ENCODE measurements around the gene NLRP3. TPM values are rescaled to one million over a fixed set of nuclear protein-coding genes. Genes with fewer than 3 reads are reported as not detected.
"Not testable (repeated sequence)": the region's sequence is repeated elsewhere in the genome, so short reads cannot be mapped to it uniquely, and the experiment has no call there.

Gene NLRP3
- total RNA-seq = under 1 TPM; 0.33 to 0.44 TPM

DNA sequence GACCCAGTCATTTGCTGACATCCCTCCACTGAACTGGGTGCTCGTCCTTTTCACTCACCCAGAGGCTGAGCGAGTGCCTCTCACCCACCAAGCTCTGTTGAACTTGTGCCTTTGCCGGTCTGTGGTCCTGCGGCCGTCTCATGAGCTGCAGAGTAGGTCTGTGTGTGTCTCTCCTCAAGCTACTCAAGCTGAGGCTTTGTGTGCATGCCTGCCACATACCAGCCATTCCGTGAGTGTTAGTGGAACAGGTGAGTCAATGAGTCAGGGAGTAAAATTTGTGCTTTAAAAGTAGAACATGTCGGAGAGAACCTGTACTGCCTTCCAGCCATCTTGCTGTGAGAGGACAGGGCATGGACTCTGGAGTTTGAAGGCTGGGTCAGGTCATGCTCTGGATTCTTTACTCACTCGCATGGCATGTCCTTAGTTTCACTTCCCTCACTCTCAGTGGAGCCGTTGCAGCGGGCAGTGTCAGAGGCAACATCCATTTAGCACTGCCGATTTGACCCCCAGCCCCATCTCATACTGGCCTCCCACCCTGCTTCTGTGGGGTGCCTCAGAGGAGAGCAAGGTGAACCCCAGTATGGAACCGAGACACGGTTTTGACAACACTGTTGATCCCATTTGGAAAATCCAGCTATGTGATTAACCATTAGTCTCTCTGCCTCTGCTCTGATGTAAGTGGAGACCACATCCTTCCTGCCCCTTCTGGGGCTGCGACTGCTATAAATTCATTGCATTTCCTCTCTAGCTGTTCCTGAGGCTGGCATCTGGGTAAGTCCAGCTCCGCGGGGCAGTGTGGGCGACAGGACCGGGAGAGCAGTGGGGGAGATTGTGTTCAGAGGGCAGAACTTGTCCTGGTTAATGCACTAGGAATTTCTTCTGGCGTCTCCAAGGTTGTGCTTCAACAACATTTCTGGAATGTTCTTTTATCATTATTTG, at the start of gene NLRP3:
Gene NLRP3 (plus strand): TSS at position 751 of the 939 bp plus-strand sequence. CDS start 2,628 bp downstream, outside the sequence.
- CTCF ChIA-PET = interaction anchor here (3.8 kb wide), 1 partner anchor 25 kb away, joined by 18 read pairs; no protein-coding TSS in a partner anchor
- Mint-ChIP-seq H3K27me3 (peaks cover 56% of the 10 kb centered on the region), H3K9me3 (ENCODE audit: low read depth) (no peaks in the 10 kb centered on the region), H3K27ac (no peak within 1 kb of the TSS), H3K36me3 (no peaks in the 10 kb centered on the region), H3K4me1 (peaks cover 26% of the 10 kb centered on the region), H3K4me3 (peak within 1 kb of the TSS; percentile 35)
- ATAC-seq = peak; percentile 81
- peak; percentile 64 for DNase-seq

DNA sequence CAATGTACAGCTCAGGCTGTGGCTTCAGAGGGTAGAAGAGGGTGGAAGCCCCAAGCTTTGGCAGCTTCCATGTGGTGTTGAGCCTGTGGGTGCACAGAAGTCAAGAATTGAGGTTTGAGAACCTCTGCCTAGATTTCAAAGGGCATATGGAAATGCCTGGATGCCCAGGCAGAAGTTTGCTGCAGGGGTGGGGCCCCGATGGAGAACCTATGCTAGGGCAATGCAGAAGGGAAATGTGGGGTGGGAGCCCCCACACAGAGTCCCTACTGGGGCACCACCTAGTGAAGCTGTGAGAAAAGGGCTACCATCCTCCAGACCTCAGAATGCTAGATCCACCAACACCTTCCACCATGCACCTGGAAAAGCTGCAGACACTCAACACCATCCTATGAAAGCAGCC, 49.6 kb upstream of the NLRP3 start:
- DNase-seq; ATAC-seq; H3K36me3 Mint-ChIP-seq; H3K27ac Mint-ChIP-seq; H3K4me3 Mint-ChIP-seq; H3K4me1 Mint-ChIP-seq; H3K9me3 Mint-ChIP-seq (ENCODE audit: low read depth); CTCF ChIA-PET: not testable (repeated sequence)
- H3K27me3 Mint-ChIP-seq = peaks cover 15% of the 10 kb centered on the region

DNA sequence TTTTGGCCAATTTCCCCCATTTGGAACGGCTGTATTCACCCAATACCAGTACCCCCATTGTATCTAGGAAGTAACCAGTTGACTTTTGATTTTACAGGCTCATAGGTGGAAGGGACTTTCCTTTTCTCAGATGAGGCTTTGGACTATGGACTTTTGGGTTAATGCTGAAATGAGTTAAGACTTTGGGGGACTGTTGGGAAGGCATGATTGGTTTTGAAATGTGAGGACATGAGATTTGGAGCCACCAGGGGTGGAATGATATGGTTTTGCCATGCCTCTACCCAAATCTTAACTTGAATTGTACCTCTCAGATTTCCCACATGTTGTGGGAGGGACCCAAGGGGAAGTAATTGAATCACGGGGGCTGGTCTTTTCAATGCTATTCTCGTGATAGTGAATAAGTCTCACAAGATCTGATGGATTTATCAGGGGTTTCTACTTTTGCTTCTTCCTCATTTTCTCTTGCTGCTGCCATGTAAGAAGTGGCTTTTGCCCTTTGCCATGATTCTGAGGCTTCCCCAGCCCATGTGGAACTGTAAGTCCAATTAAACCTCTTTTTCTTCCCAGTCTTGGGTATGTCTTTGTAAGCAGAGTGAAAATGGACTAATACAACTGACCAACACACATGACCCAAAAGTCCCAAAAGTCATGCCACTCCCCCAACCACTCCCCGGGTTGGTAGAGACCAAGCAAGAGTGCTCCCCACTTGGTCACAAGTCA, 48.9 kb upstream of the NLRP3 start:
- CTCF ChIA-PET = no interaction called here
- no peak overlapping the region for H3K4me3 Mint-ChIP-seq
- H3K27ac Mint-ChIP-seq = no peak overlapping the region
- H3K4me1 Mint-ChIP-seq = peaks cover 2% of the 10 kb centered on the region
- DNase-seq (no peak), ATAC-seq (no peak)
- no peaks in the 10 kb centered on the region for H3K36me3 Mint-ChIP-seq
- peaks cover 5% of the 10 kb centered on the region for H3K9me3 Mint-ChIP-seq (ENCODE audit: low read depth)
- H3K27me3 Mint-ChIP-seq = peaks cover 13% of the 10 kb centered on the region

DNA sequence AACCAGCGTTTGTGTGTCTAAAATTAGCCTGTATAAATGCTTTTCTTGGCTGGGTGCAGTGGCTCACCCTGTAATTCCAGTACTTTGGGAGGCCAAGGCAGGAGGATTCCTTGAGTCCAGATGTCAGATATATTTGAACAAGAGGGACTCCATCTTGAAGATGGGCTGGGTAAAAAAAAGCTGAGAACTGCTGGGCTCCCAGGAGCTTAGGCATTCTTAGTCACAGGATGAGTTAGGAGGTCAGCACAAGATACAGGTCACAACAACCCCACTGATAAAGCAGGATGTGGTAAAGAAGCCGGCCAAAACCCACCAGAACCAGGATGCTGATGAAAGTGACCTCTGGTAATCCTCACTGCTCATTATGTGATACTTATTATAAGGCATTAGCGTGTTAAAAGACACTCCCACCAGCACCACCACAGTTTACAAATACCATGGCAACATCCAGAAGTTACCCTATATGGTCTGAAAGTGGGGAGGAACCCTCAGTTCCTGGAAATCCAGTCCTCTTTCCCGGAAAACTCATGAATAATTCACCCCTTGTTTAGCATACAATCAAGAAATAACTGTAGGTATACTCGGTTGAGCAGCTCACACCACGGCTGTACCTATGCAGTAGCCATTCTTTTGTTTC, 48.1 kb upstream of the NLRP3 start:
- Mint-ChIP-seq H3K9me3 (ENCODE audit: low read depth) (peaks cover 5% of the 10 kb centered on the region), H3K27ac (no peak overlapping the region), H3K27me3 (peaks cover 13% of the 10 kb centered on the region), H3K4me1 (peaks cover 4% of the 10 kb centered on the region), H3K36me3 (no peaks in the 10 kb centered on the region), H3K4me3 (no peak overlapping the region)
- no peak for DNase-seq
- no peak for ATAC-seq
- CTCF ChIA-PET = no interaction called here

DNA sequence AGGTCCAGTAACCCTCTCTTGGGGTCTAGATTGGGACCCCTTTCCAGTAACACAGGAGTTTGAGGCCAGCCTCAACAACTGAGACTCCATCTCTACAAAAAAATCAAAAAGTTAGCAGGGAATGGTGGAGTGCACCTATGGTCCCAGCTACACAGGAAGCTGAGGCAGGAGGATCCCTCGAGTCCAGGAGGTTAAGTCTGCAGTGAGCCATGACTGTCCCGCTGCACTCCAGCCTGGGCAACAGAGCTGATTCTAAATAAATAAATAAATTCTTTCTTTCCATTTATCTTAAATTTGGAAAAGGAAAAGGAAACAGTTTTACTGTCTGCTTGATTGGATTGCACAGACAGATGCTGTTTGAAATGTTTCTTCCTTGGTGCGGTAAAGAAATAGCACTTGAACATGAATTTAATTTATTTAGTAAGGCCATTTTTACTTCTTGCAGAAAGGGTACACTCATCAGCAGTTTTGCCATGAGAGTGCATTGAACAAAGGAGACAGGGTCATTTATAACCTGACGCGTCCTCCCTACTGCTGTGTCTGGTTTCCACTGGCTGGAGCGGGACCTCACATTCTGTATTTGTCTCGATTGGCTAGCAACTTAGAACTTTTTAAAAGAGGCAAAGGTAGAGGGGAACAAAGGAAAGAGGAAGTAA, 47.4 kb upstream of the NLRP3 start:
- DNase-seq (no peak), ATAC-seq (no peak)
- Mint-ChIP-seq H3K9me3 (ENCODE audit: low read depth) (peaks cover 5% of the 10 kb centered on the region), H3K4me1 (peaks cover 4% of the 10 kb centered on the region), H3K27ac (no peak overlapping the region), H3K4me3 (no peak overlapping the region), H3K27me3 (peaks cover 13% of the 10 kb centered on the region), H3K36me3 (no peaks in the 10 kb centered on the region)
- CTCF ChIA-PET = no interaction called here

DNA sequence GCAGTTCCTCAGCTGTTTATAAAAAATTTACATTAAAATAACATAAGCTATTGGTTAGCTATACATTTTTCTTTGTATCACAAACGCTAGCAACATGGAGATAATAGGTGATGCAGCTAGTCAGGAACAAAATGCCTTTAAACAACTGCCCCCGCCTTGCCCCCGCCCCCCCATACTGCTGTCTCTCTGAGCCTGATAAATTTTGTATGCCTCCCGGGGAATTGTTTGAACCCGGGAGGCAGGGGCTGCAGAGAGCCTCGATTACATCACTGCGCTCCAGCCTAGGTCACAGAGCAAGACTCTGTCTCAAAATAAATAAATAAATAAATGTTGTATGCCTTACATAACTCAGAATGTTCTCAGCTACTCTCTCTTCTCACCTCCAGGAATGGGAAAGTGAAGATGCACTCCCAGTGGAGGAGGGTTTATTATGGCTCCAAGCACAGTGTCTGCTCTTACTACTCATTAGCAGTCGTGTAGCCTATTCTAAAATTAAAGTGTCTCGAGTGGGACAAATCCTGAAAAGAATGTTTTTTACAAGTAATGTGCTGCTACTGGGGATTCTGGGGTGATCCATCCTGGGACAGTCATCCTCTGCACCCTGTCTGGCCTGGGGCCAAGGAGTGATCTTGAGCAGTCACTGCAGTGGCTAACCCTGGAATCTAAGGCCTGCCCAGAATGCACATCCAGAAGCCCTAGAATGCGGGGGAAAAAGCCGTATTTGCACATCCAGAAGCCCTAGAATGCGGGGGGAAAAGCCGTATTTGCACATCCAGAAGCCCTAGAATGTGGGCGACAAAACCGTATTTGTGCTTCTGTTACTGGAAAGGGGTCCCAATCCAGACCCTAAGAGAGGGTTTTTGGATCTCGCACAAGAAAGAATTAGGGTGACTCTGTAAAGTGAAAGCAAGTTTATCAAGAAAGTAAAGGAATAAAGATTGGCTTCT, 44.9 kb upstream of the NLRP3 start:
- peaks cover 7% of the 10 kb centered on the region for H3K4me1 Mint-ChIP-seq
- no peak overlapping the region for H3K27ac Mint-ChIP-seq
- CTCF ChIA-PET = interaction anchor here (1.5 kb wide), 1 partner anchor 19 kb away, joined by 6 read pairs; no protein-coding TSS in a partner anchor
- ATAC-seq (no peak), DNase-seq (no peak)
- peaks cover 23% of the 10 kb centered on the region for H3K27me3 Mint-ChIP-seq
- no peaks in the 10 kb centered on the region for H3K36me3 Mint-ChIP-seq
- no peaks in the 10 kb centered on the region for H3K9me3 Mint-ChIP-seq (ENCODE audit: low read depth)
- no peak overlapping the region for H3K4me3 Mint-ChIP-seq

DNA sequence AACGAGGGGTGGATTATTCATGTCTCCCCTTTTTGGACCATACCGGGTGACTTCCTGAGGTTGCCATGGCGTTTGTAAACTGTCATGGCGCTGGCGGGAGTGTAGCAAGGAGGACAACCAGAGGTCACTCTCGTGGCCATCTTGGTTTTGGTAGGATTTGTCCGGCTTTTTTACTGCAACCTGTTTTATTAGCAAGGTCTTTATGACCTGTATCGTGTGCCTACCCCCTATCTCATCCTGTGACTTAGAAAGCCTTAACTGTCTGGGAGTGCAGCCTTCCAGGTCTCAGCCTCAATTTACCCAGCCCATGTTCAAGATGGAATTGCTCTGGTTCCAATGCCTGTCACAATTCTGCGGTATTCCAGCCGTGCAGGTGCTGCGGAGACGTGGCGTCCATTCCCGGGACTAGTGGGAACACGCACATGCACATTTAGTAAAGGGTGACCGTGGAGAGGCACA, 44.1 kb upstream of the NLRP3 start:
- CTCF ChIA-PET = interaction anchor here (1.4 to 3.6 kb wide), 6 partner anchors 10 to 162 kb away, joined by 4 to 29 read pairs (median 9); no protein-coding TSS in a partner anchor
- H3K27ac Mint-ChIP-seq = no peak overlapping the region
- no peaks in the 10 kb centered on the region for H3K9me3 Mint-ChIP-seq (ENCODE audit: low read depth)
- DNase-seq (no peak), ATAC-seq (no peak)
- H3K4me1 Mint-ChIP-seq = peaks cover 7% of the 10 kb centered on the region
- H3K36me3 Mint-ChIP-seq = no peaks in the 10 kb centered on the region
- H3K4me3 Mint-ChIP-seq = no peak overlapping the region
- peaks cover 23% of the 10 kb centered on the region for H3K27me3 Mint-ChIP-seq

DNA sequence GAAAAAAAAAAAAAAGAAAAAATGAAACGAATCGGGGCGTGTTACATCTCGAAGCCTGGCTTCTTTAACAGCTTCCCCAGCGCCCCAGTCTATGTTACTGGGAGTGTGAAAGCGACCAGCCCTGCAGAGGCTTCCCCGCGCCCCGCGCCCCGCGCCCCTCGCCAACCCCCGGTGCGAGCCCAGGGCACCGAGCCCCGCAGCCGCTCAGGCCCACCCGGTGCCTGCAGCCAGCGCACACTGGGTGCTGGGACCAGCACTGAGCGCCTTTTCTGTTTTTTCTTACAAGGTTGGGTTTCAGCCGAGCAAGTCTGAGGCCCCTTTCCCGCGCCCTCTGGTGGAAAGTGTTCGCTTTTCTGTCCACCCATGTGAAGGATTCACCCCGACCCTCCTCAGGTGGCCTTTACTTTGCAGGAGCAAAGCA, 42.2 kb upstream of the NLRP3 start:
- H3K4me3 Mint-ChIP-seq = peak overlapping the region; percentile 22

DNA sequence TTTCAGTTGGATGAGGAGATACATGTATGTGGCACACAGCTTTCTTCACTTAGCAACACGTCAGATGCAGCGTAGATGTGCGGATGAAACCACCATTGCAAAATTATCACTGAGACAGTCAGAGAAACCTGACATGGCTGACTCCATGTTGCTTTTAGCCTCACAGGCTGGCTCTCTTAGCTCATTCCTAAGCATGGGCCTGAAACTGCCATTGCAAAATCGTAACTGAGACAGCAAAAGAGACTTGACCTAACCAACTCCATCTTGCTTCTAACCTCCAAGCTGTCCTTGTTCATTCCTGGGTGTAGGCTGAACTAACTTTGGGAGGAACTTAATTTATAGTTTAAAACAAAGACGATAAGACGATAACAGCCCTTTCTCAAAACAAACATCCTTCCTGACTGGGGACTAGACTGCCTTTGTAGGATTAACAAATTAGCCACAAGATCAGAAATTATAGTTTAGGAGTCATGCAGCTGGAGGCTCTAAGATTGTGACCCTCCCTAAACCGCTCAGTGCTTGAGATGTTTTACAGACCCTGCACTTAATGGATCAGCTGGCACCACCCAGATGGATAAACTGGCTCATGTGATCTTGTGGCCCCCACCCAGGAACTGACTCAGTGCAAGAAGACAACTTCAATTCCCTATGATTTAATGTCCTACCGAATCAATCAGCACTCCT, 41.2 kb upstream of the NLRP3 start:
- CTCF ChIA-PET = interaction anchor here (1.1 to 3.6 kb wide), 2 partner anchors 15 to 82 kb away, joined by 3 to 29 read pairs; no protein-coding TSS in a partner anchor
- H3K9me3 Mint-ChIP-seq (ENCODE audit: low read depth) = not testable (repeated sequence)

More for the DNA sequence above, 42.2 kb upstream of the NLRP3 start:
- CTCF ChIA-PET = interaction anchor here (1.4 to 3.6 kb wide), 12 partner anchors 8 to 165 kb away, joined by 3 to 29 read pairs (median 5); no protein-coding TSS in a partner anchor
- peak; percentile 78 for ATAC-seq
- peaks cover 5% of the 10 kb centered on the region for H3K4me1 Mint-ChIP-seq
- no peaks in the 10 kb centered on the region for H3K9me3 Mint-ChIP-seq (ENCODE audit: low read depth)
- peak; percentile 67 for DNase-seq
- no peak overlapping the region for H3K27ac Mint-ChIP-seq
- peaks cover 23% of the 10 kb centered on the region for H3K27me3 Mint-ChIP-seq
- no peaks in the 10 kb centered on the region for H3K36me3 Mint-ChIP-seq

DNA sequence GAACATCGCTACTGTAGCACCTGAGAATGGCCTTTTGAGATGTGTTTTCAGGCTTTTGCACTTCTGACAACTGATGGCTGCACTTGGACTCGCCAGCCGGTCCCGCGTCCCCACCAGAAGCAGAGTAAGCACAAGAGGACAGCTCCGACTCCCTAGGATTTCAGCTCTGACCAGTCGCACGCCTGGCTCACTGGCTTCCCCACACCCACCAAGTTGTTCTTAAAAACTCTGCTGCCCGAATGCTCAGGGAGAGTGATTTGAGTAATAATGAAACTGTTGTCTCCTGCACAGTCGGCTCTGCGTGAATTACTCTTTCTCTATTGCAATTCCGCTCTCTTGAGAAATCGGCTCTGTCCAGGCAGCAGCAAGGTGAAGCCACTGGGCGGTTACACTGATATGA, 40.2 kb upstream of the NLRP3 start:
- no peak overlapping the region for H3K27ac Mint-ChIP-seq
- no peaks in the 10 kb centered on the region for H3K36me3 Mint-ChIP-seq
- peaks cover 5% of the 10 kb centered on the region for H3K4me1 Mint-ChIP-seq
- DNase-seq (no peak), ATAC-seq (no peak)
- peaks cover 20% of the 10 kb centered on the region for H3K27me3 Mint-ChIP-seq
- no peaks in the 10 kb centered on the region for H3K9me3 Mint-ChIP-seq (ENCODE audit: low read depth)
- CTCF ChIA-PET = no interaction called here
- H3K4me3 Mint-ChIP-seq = no peak overlapping the region

More for the DNA sequence above, 41.2 kb upstream of the NLRP3 start:
- not testable (repeated sequence) for H3K4me1 Mint-ChIP-seq, ATAC-seq, H3K36me3 Mint-ChIP-seq, DNase-seq, H3K4me3 Mint-ChIP-seq, H3K27ac Mint-ChIP-seq
- peaks cover 20% of the 10 kb centered on the region for H3K27me3 Mint-ChIP-seq

DNA sequence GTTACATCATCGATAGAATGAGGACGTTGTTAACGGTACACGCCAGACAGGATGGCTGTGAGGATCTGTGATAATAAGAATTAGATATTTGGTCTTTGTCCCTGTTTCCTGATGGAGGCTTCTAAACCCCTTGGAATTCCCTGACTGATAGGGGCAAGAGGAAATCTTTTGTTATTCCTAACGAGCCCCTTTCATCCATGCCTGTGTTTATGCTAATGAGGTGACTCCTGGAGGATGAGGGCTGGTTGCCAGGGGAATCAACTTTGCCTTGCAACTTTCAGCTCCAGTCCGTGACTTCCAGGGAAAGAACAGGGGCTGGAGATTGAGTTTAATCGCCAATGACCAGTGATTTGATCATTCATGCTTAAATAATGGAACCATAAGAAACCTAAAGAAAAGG, 39.3 kb upstream of the NLRP3 start:
- no peak for ATAC-seq
- H3K4me1 Mint-ChIP-seq = peaks cover 5% of the 10 kb centered on the region
- no peaks in the 10 kb centered on the region for H3K9me3 Mint-ChIP-seq (ENCODE audit: low read depth)
- no peak overlapping the region for H3K4me3 Mint-ChIP-seq
- DNase-seq = no peak
- H3K36me3 Mint-ChIP-seq = no peaks in the 10 kb centered on the region
- CTCF ChIA-PET = no interaction called here
- H3K27ac Mint-ChIP-seq = no peak overlapping the region
- H3K27me3 Mint-ChIP-seq = peaks cover 20% of the 10 kb centered on the region
